MV-4-11 (cell line): Measurements from ENCODE around the gene CDH18.

ENCODE experiments used
- DNase-seq: peaks from one replicate; lab custom pipeline; 2025; lab: John Stamatoyannopoulos, UW

The CDH18 gene

GRCh38 chr5:19733612-19734495 is 254.1 kb downstream of the CDH18 start:
- no peak for DNase-seq

DNA sequence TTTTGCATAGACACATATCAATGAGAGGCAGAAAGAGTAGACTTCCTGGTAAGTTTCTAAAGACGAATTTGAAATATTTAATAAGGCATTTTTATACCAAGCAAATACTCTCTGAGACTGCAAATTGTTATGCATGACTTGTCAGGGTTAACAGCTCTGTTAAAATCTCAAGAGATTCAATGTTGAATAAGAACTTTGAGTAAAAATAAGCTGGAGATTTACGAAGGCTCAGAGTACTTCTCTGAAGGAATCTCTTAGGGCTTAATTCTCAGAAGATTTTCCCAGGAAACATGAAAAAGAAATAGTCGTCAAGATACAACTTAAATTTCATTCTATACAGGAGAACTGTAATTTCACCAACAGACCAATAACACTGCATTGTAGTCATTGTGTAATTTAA is 259.4 kb downstream of the CDH18 start:
- no peak for DNase-seq

GRCh38 chr5:19719109-19719508 is 268.9 kb downstream of the CDH18 start:
- DNase-seq: no peak

GRCh38 chr5:19713740-19714139 is 274.3 kb downstream of the CDH18 start:
- DNase-seq: no peak

DNA sequence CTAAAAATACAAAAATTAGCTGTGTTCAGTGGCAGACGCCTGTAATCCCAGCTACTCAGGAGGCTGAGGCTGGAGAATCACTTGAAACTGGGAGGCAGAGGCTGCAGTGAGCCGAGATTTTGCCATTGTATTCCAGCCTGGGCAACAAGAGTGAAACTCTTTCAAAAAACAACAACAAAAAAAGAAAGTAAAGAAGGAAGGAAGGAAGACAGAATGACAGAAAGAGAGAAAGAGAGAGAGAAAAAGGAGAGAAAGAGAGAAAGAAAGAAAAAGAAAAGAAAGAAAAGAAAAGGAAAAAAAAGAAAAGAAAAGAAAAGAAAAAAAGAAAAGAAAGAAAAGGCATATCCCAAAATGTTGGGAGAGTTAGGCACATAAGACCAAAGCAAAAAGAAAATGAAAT is 278.6 kb downstream of the CDH18 start:
- no peak for DNase-seq

- no peak for DNase-seq
Observed at GRCh38 chr5:19706776-19707175, 281.2 kb downstream of the CDH18 start.

- no peak for DNase-seq
Observed at GRCh38 chr5:19701731-19702130, 286.3 kb downstream of the CDH18 start.

GRCh38 chr5:19694949-19695611 is 292.9 kb downstream of the CDH18 start:
- DNase-seq: no peak

DNA sequence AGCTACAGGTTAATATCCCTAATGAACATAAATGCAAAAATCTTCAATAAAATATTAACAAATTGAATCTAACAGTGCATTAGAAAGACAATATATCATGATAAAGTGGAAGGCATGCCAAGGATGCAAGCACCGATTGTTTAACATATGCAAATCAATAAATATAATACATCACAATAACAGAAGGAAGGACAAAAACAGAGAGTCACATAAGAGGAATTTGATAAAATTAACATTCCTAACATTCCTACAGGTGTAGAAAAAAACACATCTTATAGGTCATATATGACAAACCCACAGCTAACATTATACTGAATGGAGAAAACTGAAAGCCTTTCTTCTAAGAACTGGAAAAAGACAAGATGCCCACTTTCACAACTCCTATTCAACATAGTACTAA is 297.0 kb downstream of the CDH18 start:
- no peak for DNase-seq

GRCh38 chr5:19685473-19685872 is 302.5 kb downstream of the CDH18 start:
- DNase-seq: no peak

GRCh38 chr5:19676895-19677294 is 311.1 kb downstream of the CDH18 start:
- no peak for DNase-seq

GRCh38 chr5:19660679-19661078 is 327.3 kb downstream of the CDH18 start:
- no peak for DNase-seq

- DNase-seq: no peak
Observed at GRCh38 chr5:19655627-19656026, 332.4 kb downstream of the CDH18 start.

- no peak for DNase-seq
Observed at GRCh38 chr5:19638461-19638860, 349.5 kb downstream of the CDH18 start.

GRCh38 chr5:19630876-19631275 is 357.1 kb downstream of the CDH18 start:
- no peak for DNase-seq

DNA sequence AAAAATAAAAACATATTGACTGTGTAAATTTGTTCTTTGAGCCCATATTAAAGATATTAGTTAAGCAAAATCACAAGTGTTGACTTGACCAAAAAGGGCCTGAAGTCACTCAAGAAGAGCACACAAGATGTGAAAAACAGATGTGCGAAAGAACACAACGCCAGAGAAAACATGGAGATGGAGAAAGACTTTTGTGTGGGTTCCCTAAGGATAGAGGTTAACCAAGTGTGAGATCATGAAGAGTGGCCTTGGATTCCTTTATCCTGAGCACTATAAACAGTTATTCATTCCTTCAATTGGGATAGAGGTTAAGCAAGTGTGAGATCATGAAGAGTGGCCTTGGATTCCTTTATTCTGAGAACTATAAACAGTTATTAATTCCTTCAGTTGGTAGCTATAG is 361.8 kb downstream of the CDH18 start:
- DNase-seq: no peak

DNA sequence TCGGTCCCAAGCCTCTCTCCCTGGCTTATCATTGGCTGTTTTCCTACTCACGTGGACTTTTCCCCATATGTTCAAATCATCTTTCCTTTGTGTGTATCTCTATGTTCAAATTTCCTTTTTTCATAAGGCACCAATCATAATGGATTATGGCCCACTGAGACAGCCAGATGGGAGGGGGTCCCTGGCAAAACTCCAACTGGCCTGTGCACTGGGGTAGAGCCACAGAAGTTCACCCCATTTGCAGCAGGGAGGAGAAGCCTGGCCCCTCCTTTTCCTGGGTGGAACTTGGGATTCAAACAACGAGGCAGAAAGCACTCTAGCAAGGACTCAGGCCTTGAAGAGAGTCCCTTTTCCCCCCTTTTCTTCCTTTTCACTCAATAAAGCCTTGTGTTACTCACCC is 362.4 kb downstream of the CDH18 start:
- no peak for DNase-seq

- DNase-seq: no peak
Observed at GRCh38 chr5:19619571-19619970, 368.4 kb downstream of the CDH18 start.

GRCh38 chr5:19616701-19617215 is 371.2 kb downstream of the CDH18 start:
- no peak for DNase-seq

DNA sequence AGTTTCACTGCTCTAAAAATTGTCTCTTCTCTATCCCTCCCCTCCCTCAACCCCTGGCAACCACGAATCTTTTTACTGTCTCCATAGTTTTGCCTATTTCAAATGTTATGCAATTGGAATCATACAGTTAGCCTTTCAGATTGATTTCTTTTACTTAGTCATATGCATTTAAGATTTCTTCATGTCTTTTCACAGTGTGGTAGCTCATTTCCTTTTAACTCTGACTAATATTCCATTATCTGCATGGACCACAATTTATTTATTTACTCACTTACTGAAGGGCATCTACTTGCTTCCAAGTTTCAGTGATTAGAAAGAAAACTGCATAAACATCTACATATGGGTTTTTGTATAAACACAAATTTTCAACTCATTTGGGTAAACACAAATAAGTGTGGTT is 372.3 kb downstream of the CDH18 start:
- DNase-seq: no peak

DNA sequence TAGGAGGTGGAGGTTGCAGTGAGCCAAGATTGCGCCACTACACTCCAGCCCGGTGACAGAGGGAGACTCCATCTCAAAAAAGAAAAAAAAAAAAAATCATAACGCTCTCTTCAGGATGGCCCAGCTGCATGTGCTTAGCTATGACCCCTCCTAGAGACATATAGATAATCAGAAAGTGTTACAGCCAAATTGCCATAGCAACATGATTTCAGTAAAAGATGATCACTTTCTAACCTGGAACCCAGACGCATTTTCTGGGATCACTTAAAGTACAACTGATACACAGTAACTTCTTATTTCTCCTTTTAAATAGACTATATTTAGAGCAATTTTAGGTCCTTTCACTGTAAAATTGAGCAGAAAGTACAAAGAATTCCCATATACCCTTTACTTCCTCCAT is 372.9 kb downstream of the CDH18 start:
- DNase-seq: no peak

DNA sequence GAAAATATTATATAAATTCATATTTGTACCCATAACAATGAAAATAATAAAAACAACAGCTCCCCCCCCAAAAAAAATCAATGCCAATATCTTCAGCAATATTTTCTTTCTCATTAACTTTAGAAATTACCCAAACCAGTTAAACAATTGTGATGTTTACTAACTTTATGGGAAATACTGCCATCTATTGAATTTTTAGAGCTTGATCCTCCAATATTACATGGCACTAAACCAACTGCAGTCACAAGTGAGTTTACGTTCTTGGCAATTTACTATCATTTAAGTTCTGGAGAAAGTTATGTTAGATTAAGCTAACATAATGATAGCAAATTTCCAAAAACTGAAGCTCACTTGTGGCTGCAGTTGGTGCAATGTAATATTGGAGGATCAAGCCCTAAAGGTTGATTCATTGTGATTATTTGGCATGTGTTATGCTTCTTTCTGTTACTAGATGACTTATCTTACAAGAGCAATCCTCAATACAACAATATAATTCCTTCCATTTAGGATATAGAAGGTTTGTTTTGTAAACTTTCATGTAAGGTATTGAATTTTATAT is 379.5 kb downstream of the CDH18 start:
- DNase-seq: no peak

DNA sequence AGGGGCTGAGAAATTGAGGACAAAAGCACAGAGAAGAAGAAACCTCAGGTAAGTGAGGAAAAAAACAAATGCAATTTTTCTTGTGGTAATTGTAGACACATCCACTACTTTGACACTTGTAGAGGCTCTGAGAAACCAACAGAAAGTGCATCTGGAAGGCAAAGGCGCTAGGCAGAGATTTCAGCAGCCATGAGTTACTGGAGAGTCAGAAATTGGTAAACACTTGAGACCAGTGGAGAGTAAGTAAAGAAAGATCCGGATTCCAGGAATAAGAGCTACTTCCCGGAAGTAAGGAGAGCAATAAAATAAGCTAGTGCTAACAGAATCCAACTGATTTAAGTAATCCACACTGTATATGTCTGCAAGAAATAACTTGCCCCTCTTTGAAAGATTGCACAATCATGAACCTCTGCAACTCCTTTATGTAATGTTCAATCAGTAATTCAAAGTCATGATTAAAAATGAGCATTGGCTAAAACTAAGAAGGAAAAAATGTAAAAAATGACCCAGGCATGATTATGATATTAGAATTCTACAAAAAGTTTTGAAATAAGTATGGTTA is 382.1 kb downstream of the CDH18 start:
- no peak for DNase-seq
